Smooth muscle cell (in vitro differentiated cells): ENCODE data around the gene PDE7B. TPM values are rescaled to one million over a fixed set of nuclear protein-coding genes. Genes with fewer than 3 reads are reported as not detected.

ENCODE experiments used
- DNase-seq: peaks from one replicate; lab custom pipeline; 2025; ENCODE audit not compliant: unreplicated experiment; lab: John Stamatoyannopoulos, UW
- H2AFZ ChIP-seq: fragments of 200-600 bp; sonication (generic); 2 replicates; pipeline ENCODE4 v1.6.0; 2016; ENCODE audit warnings: antibody characterized with exemption, low read depth, mild to moderate bottlenecking
- H3F3A ChIP-seq: fragments of 200-600 bp; sonication (generic); 2 replicates; pipeline ENCODE4 v1.6.0; 2017; ENCODE audit warnings: antibody characterized with exemption, low read depth
- H3K27ac ChIP-seq: fragments of 200-600 bp; sonication (generic); 2 replicates; pipeline ENCODE4 v1.5.1; 2016; ENCODE audit warnings: low read depth, mild to moderate bottlenecking
- H3K27me3 ChIP-seq: fragments of 200-600 bp; sonication (generic); 2 replicates; pipeline ENCODE4 v1.6.1; 2016; ENCODE audit warnings: low read depth, mild to moderate bottlenecking
- H3K36me3 ChIP-seq: fragments of 200-600 bp; sonication (generic); 2 replicates; pipeline ENCODE4 v1.5.1; 2016; ENCODE audit warnings: low read depth
- H3K4me1 ChIP-seq: fragments of 200-600 bp; sonication (generic); 2 replicates; pipeline ENCODE4 v1.5.1; 2016; ENCODE audit warnings: low read depth
- H3K4me2 ChIP-seq: fragments of 200-600 bp; sonication (generic); 2 replicates; pipeline ENCODE4 v1.6.0; 2016; ENCODE audit warnings: mild to moderate bottlenecking
- H3K4me3 ChIP-seq: fragments of 200-600 bp; sonication (generic); 2 replicates; pipeline ENCODE4 v1.5.1; 2016; ENCODE audit warnings: mild to moderate bottlenecking
- H3K79me2 ChIP-seq: fragments of 200-600 bp; sonication (generic); 2 replicates; pipeline ENCODE4 v1.6.0; 2016; ENCODE audit warnings: low read depth, mild to moderate bottlenecking
- H3K9ac ChIP-seq: fragments of 200-600 bp; sonication (generic); 2 replicates; pipeline ENCODE4 v1.6.0; 2016; ENCODE audit warnings: low read depth
- H3K9me3 ChIP-seq: fragments of 200-600 bp; sonication (generic); replicated peaks from 2 replicates; pipeline ENCODE4 v1.5.1; 2016; ENCODE audit warnings: low read depth
- H4K20me1 ChIP-seq: fragments of 200-600 bp; sonication (generic); 2 replicates; pipeline ENCODE4 v1.6.0; 2016; ENCODE audit warnings: low read depth
- WGBS: methylation state at CpG from one replicate; pipeline ENCODE4 v1.1.7; 2016; ENCODE audit warnings: low lambda C conversion rate; 5-methylcytosine and 5-hydroxymethylcytosine counted together
- polyA plus RNA-seq: library from polyadenylated mRNA; unstranded; fragments of >200 nt; fragmentation: Nextera tagmentation; extraction: Ambion mirVana; gene quantifications from 2 replicates; pipeline ENCODE4 v1.2.1, GENCODE V29; 2016
- total RNA-seq: library from RNA; depleted of rRNA; stranded (reverse); fragments of >200 nt; gene quantifications from 2 replicates; pipeline ENCODE4 v1.2.3, GENCODE V29; 2014
- TF ChIP-seq, protein P1 (sequence below): fragments of 200-600 bp; sonication (generic); IDR thresholded peaks from 2 replicates; pipeline ENCODE4 v1.5.1; 2017; ENCODE audit warnings: borderline replicate concordance, mild to moderate bottlenecking, antibody characterized with exemption; ENCODE audit not compliant: insufficient read depth, poor library complexity, severe bottlenecking

PDE7B gene
- total and polyA plus RNA-seq, 2 experiments from 2014 or later = 23.5 to 36.9 TPM

DNA sequence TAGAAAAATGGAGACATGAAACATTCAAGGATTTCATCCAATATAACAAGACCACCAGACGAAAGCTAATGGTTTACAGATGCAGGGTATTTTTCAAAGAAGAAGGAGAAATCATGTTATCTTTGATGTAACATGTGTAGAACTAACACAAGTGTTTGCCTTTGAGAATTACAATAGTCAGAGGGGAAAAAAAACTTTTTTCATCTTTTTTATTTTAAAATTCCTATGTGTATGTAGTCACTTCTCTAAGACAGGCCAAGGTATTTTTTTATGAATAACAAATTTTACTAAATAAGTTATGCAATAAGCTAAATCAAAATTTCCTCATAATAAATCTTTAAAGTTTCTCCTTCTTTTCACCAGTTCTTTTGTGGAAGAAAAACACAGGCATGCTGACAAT lies 161.4 kb downstream of the PDE7B start:
- H3K4me1 ChIP-seq = peaks cover 34% of the 10 kb centered on the region
- H3K9ac ChIP-seq = peak overlapping the region; percentile 69

DNA sequence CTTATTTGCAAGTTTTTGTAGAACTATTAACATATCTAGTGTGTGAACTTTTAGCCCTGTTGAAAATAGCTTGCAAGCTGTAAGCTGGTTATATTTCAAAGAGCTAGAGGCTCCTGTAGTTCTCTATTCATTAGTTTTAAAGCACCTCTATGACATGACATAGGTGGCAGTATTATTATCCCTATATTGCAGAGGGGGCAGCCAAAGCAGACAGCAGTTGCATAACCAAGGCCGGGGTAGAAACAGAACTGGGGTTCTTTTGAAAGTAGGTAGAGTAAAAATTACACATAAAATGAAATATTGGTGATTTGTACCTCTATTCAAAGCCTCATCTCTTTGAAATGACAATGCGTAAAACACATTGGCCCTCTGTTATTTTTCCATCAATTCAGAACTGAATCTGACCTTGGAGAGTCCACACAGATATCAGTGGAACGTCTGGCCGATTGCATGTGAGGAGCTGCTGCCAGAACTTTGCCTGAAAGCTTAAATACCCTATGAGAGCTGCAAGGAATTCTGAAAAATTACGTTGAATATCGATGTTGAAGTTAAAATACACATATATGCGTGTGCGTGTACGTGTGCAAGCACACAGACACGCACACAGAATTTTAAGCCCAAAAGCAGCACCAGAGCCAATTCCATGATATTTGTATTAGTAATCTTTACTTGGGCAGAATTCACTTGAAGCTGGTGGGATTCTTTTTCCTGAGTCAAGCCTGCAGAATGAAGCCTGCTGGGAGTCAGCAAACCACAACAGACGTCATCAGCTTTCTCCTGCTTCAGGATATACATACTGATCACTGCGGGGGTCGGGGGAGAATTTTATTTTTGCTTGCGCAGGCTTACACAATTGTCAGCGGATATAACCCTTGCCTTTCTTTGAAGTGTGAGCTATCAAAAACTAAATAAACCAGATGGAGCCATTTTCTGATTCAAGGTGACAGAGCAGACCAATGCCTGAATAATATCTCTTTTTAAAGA lies 163.2 kb downstream of the PDE7B start:
- no peak for DNase-seq
- Histone ChIP-seq H3F3A (peaks cover 27% of the 10 kb centered on the region), H3K4me2 (peak overlapping the region; percentile 81), H3K79me2 (peaks cover 6% of the 10 kb centered on the region), H3K9me3 (no peaks in the 10 kb centered on the region), H2AFZ (no peak overlapping the region), H3K27ac (peak overlapping the region; percentile 95), H3K4me1 (peaks cover 34% of the 10 kb centered on the region), H3K36me3 (no peaks in the 10 kb centered on the region), H4K20me1 (no peaks in the 10 kb centered on the region), H3K4me3 (no peak overlapping the region), H3K9ac (peak overlapping the region; percentile 81), H3K27me3 (no peaks in the 10 kb centered on the region)
- WGBS = 30% methylated on average over 15 of the region's 15 CpGs
- TF ChIP-seq, protein P1, sequence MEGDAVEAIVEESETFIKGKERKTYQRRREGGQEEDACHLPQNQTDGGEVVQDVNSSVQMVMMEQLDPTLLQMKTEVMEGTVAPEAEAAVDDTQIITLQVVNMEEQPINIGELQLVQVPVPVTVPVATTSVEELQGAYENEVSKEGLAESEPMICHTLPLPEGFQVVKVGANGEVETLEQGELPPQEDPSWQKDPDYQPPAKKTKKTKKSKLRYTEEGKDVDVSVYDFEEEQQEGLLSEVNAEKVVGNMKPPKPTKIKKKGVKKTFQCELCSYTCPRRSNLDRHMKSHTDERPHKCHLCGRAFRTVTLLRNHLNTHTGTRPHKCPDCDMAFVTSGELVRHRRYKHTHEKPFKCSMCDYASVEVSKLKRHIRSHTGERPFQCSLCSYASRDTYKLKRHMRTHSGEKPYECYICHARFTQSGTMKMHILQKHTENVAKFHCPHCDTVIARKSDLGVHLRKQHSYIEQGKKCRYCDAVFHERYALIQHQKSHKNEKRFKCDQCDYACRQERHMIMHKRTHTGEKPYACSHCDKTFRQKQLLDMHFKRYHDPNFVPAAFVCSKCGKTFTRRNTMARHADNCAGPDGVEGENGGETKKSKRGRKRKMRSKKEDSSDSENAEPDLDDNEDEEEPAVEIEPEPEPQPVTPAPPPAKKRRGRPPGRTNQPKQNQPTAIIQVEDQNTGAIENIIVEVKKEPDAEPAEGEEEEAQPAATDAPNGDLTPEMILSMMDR = no peak

More for the DNA sequence above, 161.4 kb downstream of the PDE7B start:
- Histone ChIP-seq H3K4me2 (peak overlapping the region; percentile 81), H4K20me1 (no peaks in the 10 kb centered on the region), H3K36me3 (no peaks in the 10 kb centered on the region), H3K4me3 (no peak overlapping the region), H3K79me2 (peaks cover under 1% of the 10 kb centered on the region), H2AFZ (no peak overlapping the region), H3K27me3 (no peaks in the 10 kb centered on the region), H3F3A (peaks cover 27% of the 10 kb centered on the region), H3K27ac (peak overlapping the region; percentile 95), H3K9me3 (no peaks in the 10 kb centered on the region)
- WGBS = 71% methylated on average over 1 of the region's 1 CpG
- TF ChIP-seq, protein P1 = no peak
- no peak for DNase-seq

DNA sequence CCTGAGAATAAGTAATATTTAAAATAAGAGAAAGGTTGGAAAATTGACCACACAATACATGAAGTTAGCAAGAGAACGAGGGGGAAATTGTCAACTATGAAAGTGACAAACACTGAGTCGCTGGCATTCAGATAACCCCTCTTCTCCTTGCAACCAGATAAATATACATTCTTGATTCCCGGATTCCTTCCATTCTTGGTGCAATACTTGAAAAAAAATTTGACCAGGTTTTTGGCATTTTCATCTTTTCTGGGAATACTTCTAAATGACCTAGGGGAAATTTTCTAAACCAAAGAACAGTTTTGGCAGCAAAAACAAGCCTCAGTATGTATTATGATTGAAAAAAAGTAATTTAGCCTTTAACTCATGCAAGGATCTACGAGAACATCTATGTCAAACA lies 164.0 kb downstream of the PDE7B start:
- H3K9me3 ChIP-seq = no peaks in the 10 kb centered on the region
- H2AFZ ChIP-seq = no peak overlapping the region
- peaks cover 34% of the 10 kb centered on the region for H3K4me1 ChIP-seq
- TF ChIP-seq, protein P1 = no peak
- peaks cover 27% of the 10 kb centered on the region for H3F3A ChIP-seq
- peak overlapping the region; percentile 72 for H3K4me2 ChIP-seq
- DNase-seq = no peak
- H3K36me3 ChIP-seq = no peaks in the 10 kb centered on the region
- no peaks in the 10 kb centered on the region for H4K20me1 ChIP-seq
- no peaks in the 10 kb centered on the region for H3K27me3 ChIP-seq
- WGBS = 48% methylated on average over 4 of the region's 4 CpGs
- no peak overlapping the region for H3K4me3 ChIP-seq
- peak overlapping the region; percentile 95 for H3K27ac ChIP-seq
- H3K79me2 ChIP-seq = peaks cover 8% of the 10 kb centered on the region
- peak overlapping the region; percentile 81 for H3K9ac ChIP-seq
